WERI-Rb-1 (cell line): Measurements from ENCODE around the gene PCDH19.

Source experiments
- DNase-seq: peaks from one replicate; pipeline ENCODE4 v3.0.0-alpha.2; 2020
- H3K27ac ChIP-seq: fragments of 250-450 bp; sonication (Bioruptor Pico); 2 replicates; pipeline ENCODE4 v1.5.1; 2020; ENCODE audit warnings: mild to moderate bottlenecking, moderate library complexity
- H3K27me3 ChIP-seq: fragments of 250-450 bp; sonication (Bioruptor Pico); 2 replicates; pipeline ENCODE4 v1.5.1; 2021; ENCODE audit warnings: mild to moderate bottlenecking, low read depth, moderate library complexity; ENCODE audit not compliant: insufficient read depth, severe bottlenecking
- H3K36me3 ChIP-seq: fragments of 250-450 bp; sonication (Bioruptor Pico); 2 replicates; pipeline ENCODE4 v1.5.1; 2020; ENCODE audit warnings: mild to moderate bottlenecking, moderate library complexity
- H3K4me3 ChIP-seq: 2 replicates; pipeline ENCODE4 v1.5.1; 2011; ENCODE audit warnings: low read depth, mild to moderate bottlenecking, control low read depth, low read length
- H3K9me3 ChIP-seq: fragments of 250-450 bp; sonication (Bioruptor Pico); 2 replicates; pipeline ENCODE4 v1.5.1; 2021; ENCODE audit warnings: mild to moderate bottlenecking, moderate library complexity; ENCODE audit not compliant: severe bottlenecking
- TF ChIP-seq, protein P1 (sequence below): IDR thresholded peaks from 2 replicates; pipeline ENCODE4 v1.5.1; 2011; ENCODE audit warnings: low read depth, mild to moderate bottlenecking, control low read depth, inconsistent platforms, low read length

Gene PCDH19

GRCh38 chrX:100440006-100440405 is 29.9 kb upstream of the PCDH19 start:
- Histone ChIP-seq H3K36me3 (no peaks in the 10 kb centered on the region), H3K9me3 (no peaks in the 10 kb centered on the region), H3K27ac (no peak overlapping the region), H3K27me3 (peaks cover 62% of the 10 kb centered on the region), H3K4me3 (no peak overlapping the region)
- TF ChIP-seq, protein P1, sequence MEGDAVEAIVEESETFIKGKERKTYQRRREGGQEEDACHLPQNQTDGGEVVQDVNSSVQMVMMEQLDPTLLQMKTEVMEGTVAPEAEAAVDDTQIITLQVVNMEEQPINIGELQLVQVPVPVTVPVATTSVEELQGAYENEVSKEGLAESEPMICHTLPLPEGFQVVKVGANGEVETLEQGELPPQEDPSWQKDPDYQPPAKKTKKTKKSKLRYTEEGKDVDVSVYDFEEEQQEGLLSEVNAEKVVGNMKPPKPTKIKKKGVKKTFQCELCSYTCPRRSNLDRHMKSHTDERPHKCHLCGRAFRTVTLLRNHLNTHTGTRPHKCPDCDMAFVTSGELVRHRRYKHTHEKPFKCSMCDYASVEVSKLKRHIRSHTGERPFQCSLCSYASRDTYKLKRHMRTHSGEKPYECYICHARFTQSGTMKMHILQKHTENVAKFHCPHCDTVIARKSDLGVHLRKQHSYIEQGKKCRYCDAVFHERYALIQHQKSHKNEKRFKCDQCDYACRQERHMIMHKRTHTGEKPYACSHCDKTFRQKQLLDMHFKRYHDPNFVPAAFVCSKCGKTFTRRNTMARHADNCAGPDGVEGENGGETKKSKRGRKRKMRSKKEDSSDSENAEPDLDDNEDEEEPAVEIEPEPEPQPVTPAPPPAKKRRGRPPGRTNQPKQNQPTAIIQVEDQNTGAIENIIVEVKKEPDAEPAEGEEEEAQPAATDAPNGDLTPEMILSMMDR = no peak
- DNase-seq = no peak

GRCh38 chrX:100435726-100436125 is 25.7 kb upstream of the PCDH19 start:
- Histone ChIP-seq H3K27me3 (peaks cover 48% of the 10 kb centered on the region), H3K9me3 (no peaks in the 10 kb centered on the region), H3K36me3 (no peaks in the 10 kb centered on the region), H3K27ac (no peak overlapping the region), H3K4me3 (no peak overlapping the region)
- TF ChIP-seq, protein P1 = no peak
- DNase-seq = no peak

DNA sequence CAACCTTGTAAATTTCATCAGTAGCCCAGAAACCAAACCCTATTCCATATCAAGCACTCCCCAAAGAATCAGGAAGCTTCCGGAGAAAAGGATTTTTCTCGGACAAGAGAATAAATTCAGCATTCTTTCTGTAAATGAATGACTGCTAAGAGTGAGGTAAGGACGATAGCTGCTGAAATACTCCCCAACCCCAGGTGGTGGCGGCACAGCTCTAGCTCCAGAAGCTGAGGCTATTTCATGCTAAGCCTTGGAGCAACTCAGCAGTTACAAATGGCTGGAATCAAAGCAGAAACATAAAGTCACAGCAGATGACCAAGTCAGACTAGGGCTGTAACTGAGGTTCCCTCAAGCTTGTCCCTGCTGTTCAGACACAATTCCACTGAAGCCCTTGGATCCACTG is 13.9 kb upstream of the PCDH19 start:
- no peaks in the 10 kb centered on the region for H3K9me3 ChIP-seq
- H3K27me3 ChIP-seq = peaks cover 60% of the 10 kb centered on the region
- no peak overlapping the region for H3K27ac ChIP-seq
- TF ChIP-seq, protein P1 = peak; percentile 19; the same call in 1 of the 2 replicates
- DNase-seq = no peak
- H3K36me3 ChIP-seq = no peaks in the 10 kb centered on the region
- no peak overlapping the region for H3K4me3 ChIP-seq

DNA sequence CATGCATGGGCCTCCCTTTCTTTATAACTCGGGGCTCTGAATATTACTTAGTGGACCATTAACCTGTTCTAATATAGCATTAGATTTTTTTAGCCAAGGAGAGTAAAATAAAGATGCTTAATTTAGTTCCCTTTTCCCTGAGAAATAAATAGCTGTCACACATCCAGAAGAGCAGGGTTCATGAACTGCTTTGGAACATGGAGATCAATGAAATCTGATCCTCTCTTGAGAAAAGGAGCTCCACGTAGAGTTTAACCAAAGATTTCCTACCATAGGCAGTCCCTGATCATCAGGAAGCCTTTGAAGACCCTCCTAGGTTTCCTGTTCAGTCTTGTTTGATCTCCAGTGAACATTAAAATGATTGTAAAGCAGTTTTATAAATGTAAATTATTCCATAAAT is 8.5 kb upstream of the PCDH19 start:
- Histone ChIP-seq H3K36me3 (no peaks in the 10 kb centered on the region), H3K9me3 (no peaks in the 10 kb centered on the region), H3K27me3 (peaks cover 37% of the 10 kb centered on the region), H3K27ac (no peak overlapping the region), H3K4me3 (no peak overlapping the region)
- TF ChIP-seq, protein P1 = no peak
- DNase-seq = no peak

- Histone ChIP-seq H3K9me3 (no peaks in the 10 kb centered on the region), H3K36me3 (no peaks in the 10 kb centered on the region), H3K27me3 (peaks cover 41% of the 10 kb centered on the region), H3K27ac (no peak overlapping the region), H3K4me3 (no peak overlapping the region)
- TF ChIP-seq, protein P1 = no peak
- no peak for DNase-seq
Measured at GRCh38 chrX:100417681-100418080, 7.6 kb upstream of the PCDH19 start.

GRCh38 chrX:100413229-100413628 is 3.2 kb upstream of the PCDH19 start:
- Histone ChIP-seq H3K27ac (no peak overlapping the region), H3K36me3 (no peaks in the 10 kb centered on the region), H3K4me3 (no peak overlapping the region), H3K9me3 (peaks cover 5% of the 10 kb centered on the region), H3K27me3 (peaks cover 71% of the 10 kb centered on the region)
- TF ChIP-seq, protein P1 = peak; percentile 24
- peak; percentile 25 for DNase-seq
